ENCODE measurements around the gene ZFP91. TPM values are rescaled to one million over a fixed set of nuclear protein-coding genes. Genes with fewer than 3 reads are reported as not detected.

ZFP91 gene
- total and polyA plus RNA-seq, 2 donors (not counting 3 experiments of a cell fraction or from before 2014, with no cell fraction given) = 20.2 to 52.0 TPM

DNA sequence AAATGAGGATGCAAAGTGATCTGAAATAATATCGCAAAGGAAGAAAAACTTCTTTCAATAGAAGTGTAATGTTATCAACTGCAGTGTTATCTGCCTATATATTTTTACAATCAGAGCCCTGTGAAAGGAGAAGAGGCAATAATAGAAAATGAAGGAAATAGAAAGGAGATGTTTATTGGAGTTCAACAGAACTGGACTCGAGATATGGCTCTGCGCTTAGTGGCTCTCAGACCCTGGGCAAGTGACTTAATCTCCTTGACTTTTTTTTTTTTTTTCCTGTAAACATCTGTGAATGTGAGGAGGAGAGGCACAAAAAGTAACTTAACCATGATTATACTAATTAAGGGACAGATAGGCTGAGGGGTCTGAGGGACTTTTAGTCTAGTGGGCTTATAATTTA, 62.5 kb downstream of the ZFP91 start:
- BruUV-seq (replicated peaks) = no TSS peak
- H3K36me3 ChIP-seq (ENCODE audit: control insufficient read depth in 2 of 2, extremely low read depth in 1 of 2, insufficient read depth in 2 of 2, low read length in 2 of 2) = no peaks in the 10 kb centered on the region
- ChIA-PET CTCF (interaction anchor here (2.5 kb wide), 1 partner anchor 12 kb away, joined by 7 read pairs; no protein-coding TSS in a partner anchor), POLR2A (no interaction called here)
- peaks cover 4 to 18% of the 10 kb centered on the region in 2 experiments for H3K27me3 ChIP-seq (ENCODE audit: control insufficient read depth in 2 of 2, insufficient read depth in 2 of 2, low read length in 2 of 2)
- dilution Hi-C loops (cut with MboI; ENCODE audit: extremely low pct_ligation_motif_present, low sequenced_read_pairs) = no loop called here
- H2AFZ ChIP-seq (ENCODE audit: low read depth, low read length) = no peak overlapping the region
- FAIRE-seq = no peak
- no peaks in the 10 kb centered on the region for H3K79me2 ChIP-seq (ENCODE audit: control insufficient read depth, insufficient read depth, low read length)
- H3K27ac ChIP-seq (ENCODE audit: insufficient read depth, low read depth, low read length) = no peak overlapping the region
- H3K9ac ChIP-seq (replicated peaks; ENCODE audit: extremely low read depth, insufficient read depth, low read length) = no peak overlapping the region
- H3K9me3 ChIP-seq (replicated peaks; ENCODE audit: control insufficient read depth, insufficient read depth, low read length) = no peaks in the 10 kb centered on the region
- no peak overlapping the region for H3K4me3 ChIP-seq (replicated peaks in 1 of 3; ENCODE audit: insufficient read depth in 1 of 3, low read depth in 1 of 3, low read length in 3 of 3)
- H3K4me1 ChIP-seq (ENCODE audit: control insufficient read depth, extremely low read depth, insufficient read depth, low read length) = no peaks in the 10 kb centered on the region
- H3K4me2 ChIP-seq (ENCODE audit: insufficient read depth, low read length) = no peak overlapping the region
- DNase-seq (ENCODE audit: low read depth, low spot score) = no peak
- no peak for TF ChIP-seq POLR2A (IDR thresholded peaks at IDR 0.05; ENCODE audit: low read depth, low read length)
- TF ChIP-seq MAX (IDR thresholded peaks at IDR 0.05; ENCODE audit: insufficient read depth, insufficient read length) = no peak
- TF ChIP-seq EZH2 (IDR thresholded peaks at IDR 0.05; ENCODE audit: borderline replicate concordance, low read depth, low read length, severe bottlenecking) = no peak
- no peak for TF ChIP-seq FOS (IDR thresholded peaks at IDR 0.05; ENCODE audit: borderline replicate concordance, insufficient read depth, low read length)
- TF ChIP-seq POLR2AphosphoS5 (IDR thresholded peaks at IDR 0.05; ENCODE audit: insufficient read depth, low read depth, low read length) = no peak
- no peak for TF ChIP-seq MYC (IDR thresholded peaks at IDR 0.05; ENCODE audit: low read depth, low read length)
- no peak for TF ChIP-seq GATA2 (IDR thresholded peaks at IDR 0.05; ENCODE audit: insufficient read depth, insufficient read length, low read depth, low read length)
- TF ChIP-seq CTCF (IDR thresholded peaks at IDR 0.05; ENCODE audit: extremely low read depth in 1 of 2, insufficient read depth in 1 of 2, low read depth in 1 of 2, low read length in 2 of 2) = no peak
- no peak for TF ChIP-seq JUN (IDR thresholded peaks at IDR 0.05; ENCODE audit: borderline replicate concordance, insufficient read depth, insufficient read length, low read depth)
- H3K9me1 ChIP-seq (replicated peaks; ENCODE audit: control insufficient read depth, extremely low read depth, insufficient read depth, low read length) = no peaks in the 10 kb centered on the region
- no peaks in the 10 kb centered on the region for H4K20me1 ChIP-seq (replicated peaks; ENCODE audit: control insufficient read depth, extremely low read depth, insufficient read depth, low read length)
- intact Hi-C loops (cut with micrococcal nuclease) = no loop called here

Data from endothelial cell of umbilical vein (primary cell).